ENCODE results near the gene RIMKLA. TPM values are rescaled to one million over a fixed set of nuclear protein-coding genes. Genes with fewer than 3 reads are reported as not detected.
A peak's percentile ranks its signal among the peaks of the same experiment; 100 is the strongest.

Gene RIMKLA
- total and polyA plus RNA-seq, 2 of the 13 experiments (the other 11 are each of a cell fraction or from before 2014, with no cell fraction given) = 2.5 to 3.8 TPM

- TF ChIP-seq SYNCRIP (IDR thresholded peaks at IDR 0.05; ENCODE audit: insufficient read depth, low read depth, low read length) (no peak), ZNF570 (CRISPR knock-in tag; IDR thresholded peaks at IDR 0.05; ENCODE audit: borderline replicate concordance) (no peak), NFATC3 (CRISPR knock-in tag; IDR thresholded peaks at IDR 0.05) (no peak), GATA4 (IDR thresholded peaks at IDR 0.05; ENCODE audit: borderline replicate concordance, low read depth) (no peak), ZNF607 (CRISPR knock-in tag; IDR thresholded peaks at IDR 0.05; ENCODE audit: borderline replicate concordance) (no peak), FOXK2 (IDR thresholded peaks at IDR 0.05) (0 out of 2 replicates have a peak, but pooled peaks have one; percentile 30), HINFP (CRISPR knock-in tag; IDR thresholded peaks at IDR 0.05; ENCODE audit: low read depth) (no peak), CREB1 (IDR thresholded peaks at IDR 0.05) (peak; percentile 83), CREB1 (CRISPR knock-in tag; IDR thresholded peaks at IDR 0.05) (peak; percentile 90), PAWR (CRISPR knock-in tag; IDR thresholded peaks at IDR 0.05; ENCODE audit: borderline replicate concordance) (no peak), USF2 (IDR thresholded peaks at IDR 0.05; ENCODE audit: low read depth, low read length) (no peak), USF2 (CRISPR knock-in tag; IDR thresholded peaks at IDR 0.05; ENCODE audit: borderline replicate concordance) (no peak), AHDC1 (CRISPR knock-in tag; IDR thresholded peaks at IDR 0.05; ENCODE audit: borderline replicate concordance) (no peak), DR1 (CRISPR knock-in tag; IDR thresholded peaks at IDR 0.05) (no peak), ZBTB37 (CRISPR knock-in tag; IDR thresholded peaks at IDR 0.05) (no peak), MAX (IDR thresholded peaks at IDR 0.05) (peak; percentile 47)
These were observed 82.5 kb downstream of the RIMKLA start, which contains the start of gene CCDC30 (continued) for GRCh38 chr1:42462828-42463763.

Data from HepG2 (cell line).